Ovary (tissue), 3 donors: Measurements from ENCODE around the gene SMCR8.
"Not testable (repeated sequence)": the region's sequence is repeated elsewhere in the genome, so short reads cannot be mapped to it uniquely, and the experiment has no call there.

Experiments used
- POLR2A ChIP-seq: fragments of 450-650 bp; IDR thresholded peaks from one replicate; pipeline ENCODE4 v1.6.1; 2017; ENCODE audit warnings: antibody characterized with exemption, mild to moderate bottlenecking, moderate library complexity
- TF ChIP-seq, protein P1 (sequence below), 3 donors: fragments of 450-650 bp in 2 of 3; fragments of 200-600 bp in 1 of 3; IDR thresholded peaks; one replicate each; pipeline versions ENCODE4 v1.5.1 to v1.8.0; 2016 to 2022; ENCODE audit warnings: antibody characterized with exemption in 3 of 3, mild to moderate bottlenecking in 1 of 3
- donor health status: DM: no; HTN: no; CAD: no.

DNA sequence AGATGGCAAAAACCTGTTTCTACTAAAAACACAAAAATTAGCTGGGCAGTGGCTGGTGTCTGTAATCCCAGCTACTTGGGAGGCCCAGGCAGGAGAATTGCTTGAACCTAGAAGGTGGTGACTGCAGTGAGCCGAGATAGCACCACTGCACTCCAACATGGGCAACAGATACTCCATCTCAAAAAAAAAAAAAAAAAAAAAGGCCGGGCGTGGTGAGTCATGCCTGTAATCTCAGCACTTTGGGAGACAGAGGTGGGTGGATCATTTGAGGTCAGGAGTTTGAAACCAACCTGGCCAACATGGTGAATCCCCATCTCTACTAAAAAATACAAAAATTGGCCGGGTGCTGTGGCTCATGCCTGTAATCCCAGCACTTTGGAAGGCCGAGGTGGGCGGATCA is 58.1 kb downstream of the SMCR8 start:
- not testable (repeated sequence) for TF ChIP-seq POLR2A
- TF ChIP-seq, protein P1, sequence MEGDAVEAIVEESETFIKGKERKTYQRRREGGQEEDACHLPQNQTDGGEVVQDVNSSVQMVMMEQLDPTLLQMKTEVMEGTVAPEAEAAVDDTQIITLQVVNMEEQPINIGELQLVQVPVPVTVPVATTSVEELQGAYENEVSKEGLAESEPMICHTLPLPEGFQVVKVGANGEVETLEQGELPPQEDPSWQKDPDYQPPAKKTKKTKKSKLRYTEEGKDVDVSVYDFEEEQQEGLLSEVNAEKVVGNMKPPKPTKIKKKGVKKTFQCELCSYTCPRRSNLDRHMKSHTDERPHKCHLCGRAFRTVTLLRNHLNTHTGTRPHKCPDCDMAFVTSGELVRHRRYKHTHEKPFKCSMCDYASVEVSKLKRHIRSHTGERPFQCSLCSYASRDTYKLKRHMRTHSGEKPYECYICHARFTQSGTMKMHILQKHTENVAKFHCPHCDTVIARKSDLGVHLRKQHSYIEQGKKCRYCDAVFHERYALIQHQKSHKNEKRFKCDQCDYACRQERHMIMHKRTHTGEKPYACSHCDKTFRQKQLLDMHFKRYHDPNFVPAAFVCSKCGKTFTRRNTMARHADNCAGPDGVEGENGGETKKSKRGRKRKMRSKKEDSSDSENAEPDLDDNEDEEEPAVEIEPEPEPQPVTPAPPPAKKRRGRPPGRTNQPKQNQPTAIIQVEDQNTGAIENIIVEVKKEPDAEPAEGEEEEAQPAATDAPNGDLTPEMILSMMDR (IDR thresholded peaks at IDR 0.05) = not testable (repeated sequence)
